ENCODE measurements around the gene MYH14.
"Not testable (repeated sequence)": the region's sequence is repeated elsewhere in the genome, so short reads cannot be mapped to it uniquely, and the experiment has no call there.

The MYH14 gene

DNA sequence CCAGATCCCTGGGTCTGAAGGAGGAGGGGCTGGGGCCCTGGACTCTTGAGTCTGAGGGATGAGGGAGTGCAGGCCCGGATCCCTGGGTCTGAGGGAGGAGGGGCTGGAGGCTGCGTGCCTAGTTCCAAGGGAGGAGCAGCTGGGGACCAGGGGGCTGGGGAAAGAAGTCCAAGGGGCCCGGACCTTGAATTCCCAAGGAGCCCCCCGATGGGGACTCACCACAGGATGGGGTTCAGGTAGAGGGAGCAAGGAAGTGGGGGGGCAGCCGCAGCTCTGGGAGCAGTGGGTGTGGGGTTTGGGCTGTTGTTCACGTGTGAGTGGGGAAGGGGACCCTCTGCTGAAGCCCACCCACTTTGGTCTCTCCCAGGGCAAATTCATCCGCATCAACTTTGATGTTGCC, 23.1 kb downstream of the MYH14 start:
- DNase-seq (ENCODE audit: low spot score) = no peak

DNA sequence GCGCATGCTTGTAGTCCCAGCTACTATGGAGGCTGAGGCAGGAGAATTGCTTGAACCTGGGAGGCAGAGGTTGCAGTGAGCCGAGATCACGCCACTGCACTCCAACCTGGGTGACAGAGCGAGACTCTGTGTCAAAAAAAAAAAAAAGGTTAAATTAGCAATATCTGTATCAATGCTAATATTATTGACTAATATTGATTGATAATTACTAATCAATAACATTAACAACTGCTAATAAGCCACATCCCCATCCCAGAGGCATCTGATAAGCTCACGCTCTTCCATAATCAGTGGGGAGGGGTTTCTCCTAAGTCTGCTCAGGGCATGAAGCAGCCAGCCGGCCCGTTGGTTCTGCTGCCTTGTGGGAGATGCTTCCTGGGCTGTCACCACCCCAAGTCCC, 24.7 kb downstream of the MYH14 start:
- not testable (repeated sequence) for DNase-seq (ENCODE audit: low spot score)

DNA sequence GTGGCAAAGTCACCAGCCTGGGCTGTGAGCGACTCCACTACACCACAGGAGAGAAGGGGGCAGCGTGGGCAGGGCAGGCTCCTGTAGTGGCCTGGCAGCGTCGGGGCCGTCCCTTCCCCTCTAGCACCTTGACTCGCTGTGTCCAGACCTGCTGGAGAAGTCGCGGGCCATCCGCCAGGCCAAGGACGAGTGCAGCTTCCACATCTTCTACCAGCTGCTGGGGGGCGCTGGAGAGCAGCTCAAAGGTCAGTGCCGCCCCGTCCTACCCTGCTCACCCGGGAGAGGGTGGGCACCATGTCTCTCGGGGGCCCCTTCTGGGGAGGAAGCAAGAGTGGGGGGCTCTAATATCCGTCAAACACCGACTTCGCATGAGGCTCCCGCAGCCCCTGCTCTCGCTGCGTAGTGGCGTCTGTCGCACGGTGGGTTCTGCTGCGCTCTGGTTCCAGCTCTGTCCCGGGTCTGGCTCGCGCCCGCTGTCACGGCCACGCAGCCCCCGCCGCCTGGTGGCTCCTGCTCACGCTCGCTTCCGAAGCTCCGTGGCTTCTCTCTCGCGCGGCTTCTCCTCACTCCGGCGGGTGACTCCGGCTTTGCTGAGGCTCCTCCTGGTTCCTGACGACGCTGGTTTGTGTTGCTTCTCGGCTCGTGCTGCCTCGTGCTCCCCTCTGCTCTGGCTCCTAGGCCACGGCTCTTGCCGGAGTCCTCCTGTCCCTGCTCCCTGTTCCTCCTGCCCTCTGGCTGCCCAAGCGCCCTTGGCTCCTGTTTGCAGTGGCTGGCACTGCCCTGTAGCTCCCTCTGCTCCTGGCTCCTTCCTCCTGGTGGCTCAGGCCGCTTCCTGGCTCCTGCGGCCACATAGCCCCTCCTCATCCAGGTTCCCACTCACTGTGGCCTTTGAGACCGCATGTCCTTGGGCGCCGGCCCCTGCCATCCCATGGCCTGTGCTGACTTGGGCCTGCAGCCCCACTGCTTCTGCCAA, 27.2 kb downstream of the MYH14 start:
- DNase-seq (ENCODE audit: low spot score) = no peak

DNA sequence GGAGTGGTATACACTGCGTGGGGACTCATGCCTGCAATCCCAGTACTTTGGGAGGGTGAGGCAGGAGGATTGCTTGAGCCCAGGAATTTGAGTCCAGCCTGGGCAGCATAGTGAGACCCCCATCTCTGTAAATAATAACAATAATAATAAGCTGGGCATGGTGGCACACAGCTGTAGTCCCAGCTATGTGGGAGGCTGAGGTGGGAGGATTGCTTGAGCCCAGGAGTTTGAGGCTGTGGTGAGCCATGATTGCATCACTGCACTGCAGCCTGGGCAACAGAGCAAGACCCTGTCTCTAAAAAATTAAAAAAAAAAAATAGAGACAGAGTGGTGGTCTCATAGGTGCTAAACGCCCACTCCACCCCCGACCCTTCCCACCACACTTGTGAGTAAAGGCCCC, 28.0 kb downstream of the MYH14 start:
- DNase-seq (ENCODE audit: low spot score) = not testable (repeated sequence)

DNA sequence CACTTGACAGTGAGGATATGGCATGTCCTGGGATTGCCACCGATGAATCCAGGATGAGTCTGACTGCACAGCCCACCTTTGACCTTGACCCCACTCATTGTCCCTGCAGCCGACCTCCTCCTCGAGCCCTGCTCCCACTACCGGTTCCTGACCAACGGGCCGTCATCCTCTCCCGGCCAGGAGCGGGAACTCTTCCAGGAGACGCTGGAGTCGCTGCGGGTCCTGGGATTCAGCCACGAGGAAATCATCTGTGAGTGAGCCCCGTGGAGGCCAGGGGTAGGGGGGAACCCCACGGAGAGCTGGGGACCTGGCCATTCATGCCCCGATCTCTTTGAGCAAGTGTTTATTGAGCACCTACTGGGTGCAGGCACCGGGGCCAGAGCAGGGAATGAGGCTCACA, 28.4 kb downstream of the MYH14 start:
- no peak for DNase-seq (ENCODE audit: low spot score)

DNA sequence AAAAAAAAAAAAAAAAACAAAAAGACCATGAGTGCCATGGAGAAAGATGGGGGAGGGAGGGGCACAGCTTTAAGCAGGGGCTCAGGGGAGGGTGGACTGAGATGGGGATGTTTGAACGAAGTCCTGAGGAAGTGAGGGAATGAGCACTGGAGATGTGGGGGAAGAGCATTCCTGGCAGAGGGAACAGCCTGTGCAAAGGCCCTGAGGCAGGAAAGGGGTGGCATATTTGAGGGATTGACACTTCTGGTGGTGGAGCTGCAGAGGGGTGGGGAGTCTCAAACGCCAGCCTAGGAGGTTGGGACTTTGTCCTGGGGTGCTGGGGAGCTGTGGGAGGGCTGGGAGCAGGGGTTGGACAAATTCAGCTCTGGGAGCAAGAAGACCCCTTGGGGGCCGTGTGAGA, 29.2 kb downstream of the MYH14 start:
- no peak for DNase-seq (ENCODE audit: low spot score)

DNA sequence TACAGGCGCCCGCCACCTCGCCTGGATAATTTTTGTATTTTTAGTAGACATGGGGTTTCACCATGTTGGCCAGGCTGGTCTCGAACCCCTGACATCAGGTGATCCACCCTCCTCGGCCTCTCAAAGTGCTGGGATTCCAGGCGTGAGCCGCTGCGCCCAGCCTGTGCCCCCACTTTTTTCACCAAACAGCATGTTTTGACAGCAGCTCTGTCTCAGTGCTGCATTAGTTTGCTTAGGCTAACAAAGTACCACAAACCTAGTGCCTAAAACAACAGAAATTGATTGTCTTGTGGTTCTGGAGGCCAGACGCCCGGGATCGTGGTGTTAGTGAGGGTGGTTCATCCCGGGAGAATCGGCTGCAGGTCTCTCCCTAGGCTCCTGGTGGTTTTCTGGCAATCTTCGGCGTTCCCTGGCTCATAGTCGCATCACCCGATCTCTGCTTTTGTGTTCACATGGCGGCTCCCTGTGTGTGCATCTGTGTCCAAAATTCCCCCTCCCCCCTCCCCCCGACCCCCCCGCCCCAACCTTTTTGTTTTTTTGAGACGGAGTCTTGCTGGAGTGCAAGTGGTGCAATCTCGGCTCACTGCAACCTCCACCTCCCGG, 30.0 kb downstream of the MYH14 start:
- DNase-seq (ENCODE audit: low spot score) = no peak

DNA sequence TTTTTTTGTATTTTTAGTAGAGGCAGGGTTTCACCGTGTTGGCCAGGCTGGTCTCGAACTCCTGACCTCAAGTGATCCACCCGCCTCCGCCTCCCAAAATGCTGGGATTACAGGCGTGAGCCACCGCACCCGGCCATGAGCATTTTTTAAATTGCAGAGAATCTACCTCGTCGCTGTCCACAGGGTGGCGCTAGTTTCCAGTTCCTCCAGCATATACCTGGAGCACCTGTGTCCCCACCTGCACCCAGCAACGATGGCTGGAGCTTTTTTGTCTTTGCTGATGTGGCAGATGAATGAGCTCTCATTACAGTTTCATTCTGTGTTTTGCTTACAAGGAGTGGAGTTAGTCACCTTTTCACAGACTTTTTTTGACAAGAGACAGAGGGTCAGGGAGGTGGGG, 34.1 kb downstream of the MYH14 start:
- not testable (repeated sequence) for DNase-seq (ENCODE audit: low spot score)

DNA sequence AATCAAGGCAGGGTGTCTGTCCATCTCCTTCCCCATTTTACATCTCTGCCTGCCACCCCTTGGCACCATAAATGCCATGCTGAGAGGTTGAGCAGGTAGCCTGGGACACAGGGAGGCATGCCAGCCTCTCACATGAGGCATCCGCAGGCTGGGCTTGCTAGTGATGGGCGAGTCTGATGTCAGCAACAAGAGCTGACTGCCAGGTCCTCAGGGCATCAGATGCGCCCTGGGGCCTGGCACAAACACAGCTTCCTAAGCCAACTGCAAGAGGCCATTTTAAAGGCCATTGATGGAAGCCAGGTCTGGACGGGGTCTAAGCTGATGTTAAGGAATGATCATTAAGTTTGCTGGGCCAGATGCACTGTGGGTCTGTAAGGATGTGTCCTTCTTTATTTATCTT, 34.6 kb downstream of the MYH14 start:
- no peak for DNase-seq (ENCODE audit: low spot score)

DNA sequence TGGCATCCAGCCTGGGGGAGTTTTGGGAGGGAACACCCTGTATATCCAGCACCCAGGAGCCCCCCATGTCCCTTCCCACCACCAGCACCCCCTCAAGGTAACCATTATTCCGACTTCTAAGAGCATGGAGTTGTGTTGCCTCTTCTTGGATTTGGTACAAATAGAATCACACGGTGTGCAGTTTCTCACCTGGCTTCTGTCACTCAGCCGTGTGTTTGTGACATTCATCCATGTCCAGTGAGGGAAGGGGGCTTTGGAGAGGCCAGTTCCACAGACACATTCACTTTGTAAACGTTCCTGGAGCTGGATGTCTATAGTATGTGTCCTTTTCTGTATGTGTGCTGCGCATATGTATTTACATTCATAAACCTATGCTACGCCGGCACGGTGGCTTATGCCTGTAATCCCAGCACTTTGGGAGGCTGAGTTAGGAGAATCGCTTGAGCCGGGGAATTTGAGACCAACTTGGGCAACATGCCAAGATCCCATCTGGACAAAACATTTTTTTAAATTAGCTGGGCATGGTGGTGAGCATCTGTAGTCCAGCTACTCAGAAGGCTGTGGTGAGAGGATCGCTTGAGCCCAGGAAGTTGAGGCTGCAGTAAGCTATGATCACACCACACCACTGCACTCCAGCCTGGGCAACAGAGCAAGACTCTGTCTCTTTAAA, 36.6 kb downstream of the MYH14 start:
- no peak for DNase-seq (ENCODE audit: low spot score)

DNA sequence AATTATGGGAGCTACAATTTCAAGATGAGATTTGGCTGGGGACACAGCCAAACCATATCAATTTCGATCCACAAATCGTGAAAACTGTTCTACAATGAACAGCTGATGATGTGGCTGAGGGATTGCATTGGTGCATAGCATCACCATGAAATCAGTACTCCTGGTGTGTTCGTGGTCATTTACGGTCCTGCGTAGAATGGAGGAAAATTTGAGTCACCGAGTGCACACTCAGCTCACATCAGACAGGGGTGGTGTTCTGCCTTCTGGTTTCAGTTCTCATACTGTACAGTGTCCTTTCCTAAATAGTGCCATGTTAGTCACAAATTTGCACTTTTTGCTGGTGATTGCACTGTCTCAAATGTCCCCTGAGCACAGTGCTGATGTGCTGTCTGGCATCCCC, 39.2 kb downstream of the MYH14 start:
- DNase-seq (ENCODE audit: low spot score) = no peak

DNA sequence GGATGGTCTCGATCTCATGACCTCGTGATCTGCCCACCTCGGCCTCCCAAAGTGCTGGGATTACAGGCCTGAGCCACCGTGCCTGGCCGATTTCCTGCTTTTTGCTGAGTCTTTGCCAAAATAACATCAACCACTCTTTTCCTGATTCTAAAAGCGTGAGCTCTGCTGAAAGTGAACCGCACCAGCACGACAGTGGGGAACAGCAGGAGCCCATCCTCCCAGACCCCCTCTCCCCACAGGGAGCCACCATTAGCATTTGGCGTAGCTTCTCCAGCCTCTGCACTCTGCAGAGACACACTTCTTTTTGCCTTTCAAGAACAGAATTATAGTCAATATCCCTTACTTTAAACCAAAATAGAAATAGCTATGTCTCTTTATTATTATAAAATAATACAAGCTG, 41.3 kb downstream of the MYH14 start:
- no peak for DNase-seq (ENCODE audit: low spot score)

DNA sequence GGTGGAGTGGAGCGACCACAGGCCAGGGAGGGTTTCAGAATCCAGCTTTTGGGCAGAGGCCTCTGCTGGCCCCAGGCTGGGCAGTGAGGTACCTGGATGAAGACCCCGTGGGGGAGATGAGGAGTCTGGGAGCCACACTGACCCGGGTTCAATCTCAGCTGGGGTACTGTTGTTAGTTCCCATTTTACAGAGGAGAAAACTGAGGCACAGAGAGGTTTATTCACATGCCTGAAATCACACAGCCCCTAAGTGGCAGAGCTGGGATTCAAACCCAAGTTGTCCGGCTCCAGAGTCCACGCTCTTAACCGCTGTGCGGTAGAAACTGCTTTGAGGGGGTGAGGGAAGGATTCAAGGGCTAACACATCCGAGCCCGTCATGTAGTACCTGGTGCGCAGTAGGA, 45.0 kb downstream of the MYH14 start:
- no peak for DNase-seq (ENCODE audit: low spot score)

DNA sequence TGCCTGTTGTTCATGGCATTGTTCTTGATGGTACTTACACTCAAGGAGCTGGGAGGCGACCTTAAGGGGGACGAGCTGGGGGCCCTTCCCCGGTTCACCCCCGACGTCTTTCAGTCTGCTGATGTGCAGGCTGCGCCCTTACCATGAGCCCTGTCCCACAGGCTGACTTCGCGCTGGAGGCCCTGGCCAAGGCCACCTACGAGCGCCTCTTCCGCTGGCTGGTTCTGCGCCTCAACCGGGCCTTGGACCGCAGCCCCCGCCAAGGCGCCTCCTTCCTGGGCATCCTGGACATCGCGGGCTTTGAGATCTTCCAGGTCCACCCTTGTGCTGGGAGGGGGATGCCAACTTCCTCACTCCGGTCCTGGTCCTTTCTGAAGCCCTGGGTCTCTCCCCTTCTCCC, 45.4 kb downstream of the MYH14 start:
- DNase-seq (ENCODE audit: low spot score) = no peak

DNA sequence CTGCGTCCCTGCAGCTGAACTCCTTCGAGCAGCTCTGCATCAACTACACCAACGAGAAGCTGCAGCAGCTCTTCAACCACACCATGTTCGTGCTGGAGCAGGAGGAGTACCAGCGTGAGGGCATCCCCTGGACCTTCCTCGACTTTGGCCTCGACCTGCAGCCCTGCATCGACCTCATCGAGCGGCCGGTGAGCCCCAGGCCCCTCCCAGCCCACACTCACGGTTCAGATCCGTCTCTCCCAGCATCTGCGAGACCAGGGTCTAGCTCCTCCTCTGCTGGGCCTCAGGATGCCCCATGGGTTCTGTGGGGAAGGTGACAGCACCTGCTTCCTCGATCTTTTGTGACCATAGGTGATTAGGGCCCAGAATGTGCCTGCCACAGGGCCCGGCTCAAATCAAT, 46.2 kb downstream of the MYH14 start:
- no peak for DNase-seq (ENCODE audit: low spot score)

DNA sequence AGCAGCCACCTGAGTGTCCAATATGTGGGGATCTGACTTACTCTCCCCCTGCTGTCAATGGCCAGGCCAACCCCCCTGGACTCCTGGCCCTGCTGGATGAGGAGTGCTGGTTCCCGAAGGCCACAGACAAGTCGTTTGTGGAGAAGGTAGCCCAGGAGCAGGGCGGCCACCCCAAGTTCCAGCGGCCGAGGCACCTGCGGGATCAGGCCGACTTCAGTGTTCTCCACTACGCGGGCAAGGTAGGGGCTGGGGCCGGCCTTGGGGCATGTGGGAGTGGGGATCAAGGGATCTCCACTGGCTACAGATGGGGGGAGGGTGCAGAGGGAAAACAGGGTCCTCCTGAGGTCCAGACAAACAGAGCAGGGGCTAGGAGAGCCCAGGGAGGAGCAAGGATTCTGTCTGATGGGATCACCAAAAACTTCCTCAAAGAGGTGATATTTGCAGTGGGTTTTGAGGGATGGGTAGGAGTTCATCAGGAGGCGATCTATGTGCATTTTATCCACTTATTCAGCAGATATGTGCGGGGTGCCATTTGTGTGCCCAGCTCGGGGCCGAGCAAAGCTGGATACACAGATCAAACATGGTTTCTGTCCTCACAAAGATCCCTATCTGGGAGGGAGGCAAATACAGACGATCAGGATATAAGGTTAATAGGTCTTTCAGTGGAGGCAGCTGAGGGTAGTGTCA, 47.2 kb downstream of the MYH14 start:
- no peak for DNase-seq (ENCODE audit: low spot score)

DNA sequence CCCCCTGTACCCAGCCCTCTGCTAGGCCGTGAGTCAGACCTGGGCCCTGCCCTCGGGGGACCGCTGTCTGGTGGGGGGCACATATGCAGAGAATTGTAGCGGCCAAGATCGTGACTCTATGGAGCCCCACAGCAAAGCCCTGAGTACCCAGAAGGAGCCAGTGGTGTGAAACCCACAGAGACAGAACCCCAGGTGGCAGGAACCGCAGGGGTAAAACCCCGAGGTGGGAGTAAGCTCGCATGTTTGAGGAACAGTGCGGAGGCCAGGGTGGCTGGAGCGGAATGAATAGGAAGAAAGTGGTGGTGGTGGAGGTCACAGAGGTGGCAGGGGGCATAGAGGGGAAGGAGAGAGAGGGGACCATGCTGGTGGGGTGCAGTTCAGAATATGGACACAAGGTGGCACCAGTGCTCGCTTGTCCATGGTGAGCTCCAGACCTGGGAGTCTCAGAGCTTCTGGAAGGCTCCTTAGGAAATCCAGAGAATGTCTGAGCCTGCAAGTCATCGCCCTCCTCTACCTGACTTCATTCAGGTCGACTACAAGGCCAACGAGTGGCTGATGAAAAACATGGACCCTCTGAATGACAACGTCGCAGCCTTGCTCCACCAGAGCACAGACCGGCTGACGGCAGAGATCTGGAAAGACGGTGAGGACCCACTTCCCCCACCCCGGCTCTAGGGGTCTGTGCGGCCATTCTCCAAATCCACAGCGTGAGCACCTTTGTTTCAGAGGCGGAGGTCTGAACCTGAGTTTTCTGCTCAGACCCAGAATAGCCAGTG, 48.9 kb downstream of the MYH14 start:
- no peak for DNase-seq (ENCODE audit: low spot score)

DNA sequence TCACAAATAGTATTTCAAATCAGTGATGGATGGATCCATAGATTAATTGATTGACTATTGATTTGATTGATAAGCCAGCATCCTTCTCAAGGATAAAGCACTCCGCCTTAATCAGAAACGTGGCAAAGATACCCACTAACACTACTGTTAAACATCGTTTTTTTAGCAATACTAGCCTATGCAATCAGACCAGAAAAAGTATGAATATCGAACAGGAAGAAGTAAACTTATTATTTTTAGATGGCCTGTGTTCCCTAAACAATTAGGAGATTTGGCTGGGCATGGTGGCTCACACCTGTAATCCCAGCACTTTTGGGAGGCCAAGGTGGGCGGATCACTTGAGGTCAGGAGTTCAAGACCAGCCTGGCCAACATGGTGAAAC, 49.5 kb downstream of the MYH14 start:
- DNase-seq (ENCODE audit: low spot score) = no peak

DNA sequence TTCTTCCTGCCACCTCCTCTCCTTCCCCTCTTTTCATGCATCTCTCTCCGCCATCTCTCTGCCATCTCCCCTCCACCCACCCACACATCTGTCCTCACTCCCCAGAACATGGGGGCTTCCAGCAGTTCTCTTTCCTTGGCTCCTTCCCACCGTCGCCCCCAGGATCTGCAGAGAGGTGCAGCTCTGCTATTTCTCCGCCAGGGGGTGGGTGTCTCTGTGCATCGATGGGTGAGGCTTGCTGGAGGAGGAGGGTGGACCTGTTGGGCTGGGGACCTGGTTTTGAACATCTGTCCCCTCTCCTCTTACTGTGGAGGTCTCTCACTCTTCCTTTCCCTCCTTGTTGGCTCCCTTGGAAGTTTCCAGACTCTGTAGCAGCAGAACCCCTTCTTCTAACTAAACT, 51.7 kb downstream of the MYH14 start:
- no peak for DNase-seq (ENCODE audit: low spot score)

DNA sequence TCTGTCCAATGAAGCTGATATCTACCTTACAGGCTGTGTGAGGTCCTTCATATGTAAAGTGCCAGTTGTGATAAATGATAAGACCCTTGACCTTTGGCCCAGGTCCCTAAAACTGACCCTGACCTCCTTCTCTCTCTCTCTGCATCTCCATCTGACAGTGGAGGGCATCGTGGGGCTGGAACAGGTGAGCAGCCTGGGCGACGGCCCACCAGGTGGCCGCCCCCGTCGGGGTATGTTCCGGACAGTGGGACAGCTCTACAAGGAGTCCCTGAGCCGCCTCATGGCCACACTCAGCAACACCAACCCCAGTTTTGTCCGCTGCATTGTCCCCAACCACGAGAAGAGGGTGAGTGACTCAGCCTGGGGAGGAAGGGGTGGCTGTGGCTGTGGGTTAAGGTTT, 53.7 kb downstream of the MYH14 start:
- DNase-seq (ENCODE audit: low spot score) = no peak

DNA sequence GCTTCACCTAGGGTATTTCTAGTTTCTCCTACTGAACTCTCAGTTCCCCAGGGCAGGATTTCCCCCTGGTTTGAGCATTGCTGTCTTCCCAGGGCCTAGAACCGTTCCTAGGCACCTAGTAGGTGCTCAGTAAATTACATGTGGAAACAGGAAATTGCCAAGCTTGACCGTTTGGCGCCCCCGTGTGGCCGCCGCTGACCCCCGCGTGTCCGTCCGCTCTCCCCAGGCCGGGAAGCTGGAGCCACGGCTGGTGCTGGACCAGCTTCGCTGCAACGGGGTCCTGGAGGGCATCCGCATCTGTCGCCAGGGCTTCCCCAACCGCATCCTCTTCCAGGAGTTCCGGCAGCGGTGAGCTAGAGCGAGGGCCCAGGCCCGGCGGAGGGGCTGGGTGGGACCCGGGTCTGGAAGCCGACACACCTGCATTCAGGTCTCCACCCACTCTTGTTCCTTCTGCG, 55.5 kb downstream of the MYH14 start:
- DNase-seq (ENCODE audit: low spot score) = no peak

Measured in AG08395 (cell line).